Activated CD4-positive, CD25-positive, alpha-beta regulatory T cell treated with anti-CD3 and anti-CD28 coated beads, Interleukin-2, amount 50 U/mL, for 16 hours (primary cell): ENCODE measurements around the gene INPP5A.
"Not testable (repeated sequence)": the region's sequence is repeated elsewhere in the genome, so short reads cannot be mapped to it uniquely, and the experiment has no call there.

ENCODE experiments used
- DNase-seq: peaks from one replicate; pipeline ENCODE4 v3.0.0-alpha.2; 2020; ENCODE audit warnings: low read depth, low spot score

The INPP5A gene

GRCh38 chr10:132761395-132762060, 223.9 kb downstream of the INPP5A start:
- DNase-seq = no peak

GRCh38 chr10:132762267-132762666, 224.7 kb downstream of the INPP5A start:
- DNase-seq = no peak

- no peak for DNase-seq
Observed at GRCh38 chr10:132763545-132763944, 226.0 kb downstream of the INPP5A start.

GRCh38 chr10:132764108-132764507, 226.5 kb downstream of the INPP5A start:
- DNase-seq = no peak

- no peak for DNase-seq
Observed at GRCh38 chr10:132765435-132765834, 227.8 kb downstream of the INPP5A start.

GRCh38 chr10:132766291-132766690, 228.7 kb downstream of the INPP5A start:
- no peak for DNase-seq

GRCh38 chr10:132768346-132769248, 231.0 kb downstream of the INPP5A start:
- DNase-seq = no peak

- no peak for DNase-seq
Observed at GRCh38 chr10:132770061-132771021, 232.8 kb downstream of the INPP5A start.

- DNase-seq = not testable (repeated sequence)
Observed at GRCh38 chr10:132772816-132773215, 235.2 kb downstream of the INPP5A start.

- no peak for DNase-seq
Observed at GRCh38 chr10:132774181-132774901, 236.8 kb downstream of the INPP5A start.

- no peak for DNase-seq
Observed at GRCh38 chr10:132774902-132775863, 237.6 kb downstream of the INPP5A start.

- DNase-seq = no peak
Observed at GRCh38 chr10:132776186-132776585, 238.6 kb downstream of the INPP5A start.

GRCh38 chr10:132776821-132777220, 239.2 kb downstream of the INPP5A start:
- DNase-seq = no peak

- DNase-seq = no peak
Observed at GRCh38 chr10:132777441-132777840, 239.9 kb downstream of the INPP5A start.

GRCh38 chr10:132779549-132780294, 242.1 kb downstream of the INPP5A start:
- DNase-seq = no peak

- DNase-seq = no peak
Observed at GRCh38 chr10:132780356-132780755, 242.8 kb downstream of the INPP5A start.

- no peak for DNase-seq
Observed at GRCh38 chr10:132781556-132781955, 244.0 kb downstream of the INPP5A start.

GRCh38 chr10:132783165-132783939, 245.8 kb downstream of the INPP5A start:
- DNase-seq = no peak
